Fibroblast of lung (primary cell): ENCODE data around the gene IL17REL. TPM values are rescaled to one million over a fixed set of nuclear protein-coding genes. Genes with fewer than 3 reads are reported as not detected.

Source experiments
- DNase-seq, 2 donors: peaks; one replicate each; pipeline versions ENCODE4 v3.0.0 to v3.0.0-alpha.2; 2010; ENCODE audit warnings: low read depth in 2 of 2
- H2AFZ ChIP-seq: 2 replicates; pipeline ENCODE4 v1.5.1; 2012; ENCODE audit warnings: low read length, control low read depth, inconsistent platforms
- H3K27ac ChIP-seq: 2 replicates; pipeline ENCODE4 v1.5.1; 2011; ENCODE audit warnings: low read length, control low read depth; ENCODE audit not compliant: insufficient read depth
- H3K27me3 ChIP-seq: 2 replicates; pipeline ENCODE4 v1.5.1; 2011; ENCODE audit warnings: mild to moderate bottlenecking, low read length; ENCODE audit not compliant: control insufficient read depth, insufficient read depth
- H3K36me3 ChIP-seq: 2 replicates; pipeline ENCODE4 v1.5.1; 2011; ENCODE audit warnings: low read length; ENCODE audit not compliant: control insufficient read depth, insufficient read depth
- H3K4me1 ChIP-seq: 2 replicates; pipeline ENCODE4 v1.5.1; 2011; ENCODE audit warnings: low read length; ENCODE audit not compliant: control insufficient read depth, insufficient read depth; ENCODE audit errors: extremely low read depth
- H3K4me2 ChIP-seq: 2 replicates; pipeline ENCODE4 v1.5.1; 2011; ENCODE audit warnings: low read length, control low read depth; ENCODE audit not compliant: insufficient read depth; ENCODE audit errors: extremely low read depth
- H3K4me3 ChIP-seq, 4 experiments: fragments of 200-600 bp in 1 of 4; sonication (generic) in 1 of 4; replicated peaks in 1 of 4; 2 replicates each; pipeline ENCODE4 v1.5.1; 2011 to 2016; ENCODE audit warnings: low read length in 4 of 4, low read depth in 3 of 4, mild to moderate bottlenecking in 3 of 4, control low read depth in 2 of 4, inconsistent platforms in 1 of 4, mixed read lengths in 1 of 4; ENCODE audit not compliant: insufficient read depth in 1 of 4; ENCODE audit errors: control extremely low read depth in 1 of 4
- H3K79me2 ChIP-seq: 2 replicates; pipeline ENCODE4 v1.5.1; 2012; ENCODE audit warnings: mild to moderate bottlenecking, low read length, inconsistent platforms; ENCODE audit not compliant: control insufficient read depth, insufficient read depth
- H3K9ac ChIP-seq: 2 replicates; pipeline ENCODE4 v1.5.1; 2011; ENCODE audit warnings: mild to moderate bottlenecking, low read length, control low read depth; ENCODE audit not compliant: insufficient read depth
- H3K9me3 ChIP-seq: 2 replicates; pipeline ENCODE4 v1.5.1; 2012; ENCODE audit warnings: low read depth, low read length; ENCODE audit not compliant: control insufficient read depth, insufficient read depth
- H4K20me1 ChIP-seq: 2 replicates; pipeline ENCODE4 v1.5.1; 2011; ENCODE audit warnings: low read length; ENCODE audit not compliant: control insufficient read depth, insufficient read depth; ENCODE audit errors: extremely low read depth
- CTCF ChIP-seq, 2 donors: IDR thresholded peaks in 1 of 2; conservative IDR thresholded peaks in 1 of 2; 1 replicate in 1 of 2; 2 replicates in 1 of 2; pipeline ENCODE4 v1.5.1; 2011 to 2012; ENCODE audit warnings: low read length in 2 of 2, control low read depth in 1 of 2, inconsistent platforms in 1 of 2, low read depth in 1 of 2, mild to moderate bottlenecking in 1 of 2
- EZH2 ChIP-seq: IDR thresholded peaks from 2 replicates; pipeline ENCODE4 v1.5.1; 2012; ENCODE audit warnings: low read length, control low read depth, mild to moderate bottlenecking; ENCODE audit errors: missing control alignments
- polyA plus RNA-seq, 2 donors: library from polyadenylated mRNA; depleted of rRNA in 1 of 2; stranded (reverse) in 1 of 2; unstranded in 1 of 2; fragments of >200 nt; gene quantifications; 2 replicates each; pipeline ENCODE4 v1.2.1, GENCODE V29; 2011 to 2012; ENCODE audit warnings: missing spikeins in 1 of 2
- total RNA-seq: library from RNA; depleted of rRNA; stranded (reverse); fragments of >200 nt; gene quantifications from 2 replicates; pipeline ENCODE4 v1.2.1, GENCODE V29; 2014

Gene IL17REL
- total and polyA plus RNA-seq, 2 donors (not counting 1 experiment from before 2014, with no cell fraction given) = under 0.01 TPM; not detected in 1

GRCh38 chr22:49973018-49973961 is 39.3 kb downstream of the IL17REL start:
- no peak overlapping the region for H2AFZ ChIP-seq
- H3K4me2 ChIP-seq = no peak overlapping the region
- H3K79me2 ChIP-seq = no peaks in the 10 kb centered on the region
- peak in 1 of 2 donors; percentile 37 for DNase-seq
- TF ChIP-seq EZH2 = no peak
- no peak for TF ChIP-seq CTCF (conservative IDR thresholded peaks at IDR 0.05 in 1 of 2, IDR thresholded peaks at IDR 0.05 in 1 of 2; ENCODE audit: low read depth in 1 of 2, low read length in 2 of 2)
- no peaks in the 10 kb centered on the region for H3K27me3 ChIP-seq
- no peaks in the 10 kb centered on the region for H3K9me3 ChIP-seq
- no peak overlapping the region for H3K27ac ChIP-seq
- H3K36me3 ChIP-seq = no peaks in the 10 kb centered on the region
- H3K9ac ChIP-seq = no peak overlapping the region
- H3K4me3 ChIP-seq = peak overlapping the region in 1 of 4 experiments; percentile 64
- H4K20me1 ChIP-seq = no peaks in the 10 kb centered on the region
- peaks cover 9% of the 10 kb centered on the region for H3K4me1 ChIP-seq

- no peak for TF ChIP-seq CTCF (conservative IDR thresholded peaks at IDR 0.05 in 1 of 2, IDR thresholded peaks at IDR 0.05 in 1 of 2; ENCODE audit: low read depth in 1 of 2, low read length in 2 of 2)
- peaks cover 15% of the 10 kb centered on the region for H3K4me1 ChIP-seq
- H3K79me2 ChIP-seq = no peaks in the 10 kb centered on the region
- H3K4me2 ChIP-seq = peak overlapping the region; percentile 90
- no peak overlapping the region for H3K27ac ChIP-seq
- H3K9ac ChIP-seq = no peak overlapping the region
- no peak overlapping the region for H2AFZ ChIP-seq
- H3K27me3 ChIP-seq = no peaks in the 10 kb centered on the region
- peak overlapping the region in 1 of 4 experiments; percentile 64 for H3K4me3 ChIP-seq
- DNase-seq = no peak
- no peaks in the 10 kb centered on the region for H3K36me3 ChIP-seq
- no peaks in the 10 kb centered on the region for H3K9me3 ChIP-seq
- H4K20me1 ChIP-seq = no peaks in the 10 kb centered on the region
Measured at GRCh38 chr22:49972163-49973017, 40.2 kb downstream of the IL17REL start.
